Suppressor macrophage (primary cell): ENCODE measurements around the gene FES.
"Not testable (repeated sequence)": the region's sequence is repeated elsewhere in the genome, so short reads cannot be mapped to it uniquely, and the experiment has no call there.

Experiments
- DNase-seq, 4 experiments: peaks; one replicate each; pipeline ENCODE4 v3.0.0-alpha.2; 2020 to 2022

The FES gene

GRCh38 chr15:90892498-90893174 is 8.3 kb downstream of the FES start:
- no peak for DNase-seq

- no peak for DNase-seq
Measured at GRCh38 chr15:90893175-90894090, 9.1 kb downstream of the FES start.

- peak in 3 of 4 experiments; percentile 39 to 48 (median 41) for DNase-seq
Measured at GRCh38 chr15:90895571-90896117, 11.3 kb downstream of the FES start.

DNA sequence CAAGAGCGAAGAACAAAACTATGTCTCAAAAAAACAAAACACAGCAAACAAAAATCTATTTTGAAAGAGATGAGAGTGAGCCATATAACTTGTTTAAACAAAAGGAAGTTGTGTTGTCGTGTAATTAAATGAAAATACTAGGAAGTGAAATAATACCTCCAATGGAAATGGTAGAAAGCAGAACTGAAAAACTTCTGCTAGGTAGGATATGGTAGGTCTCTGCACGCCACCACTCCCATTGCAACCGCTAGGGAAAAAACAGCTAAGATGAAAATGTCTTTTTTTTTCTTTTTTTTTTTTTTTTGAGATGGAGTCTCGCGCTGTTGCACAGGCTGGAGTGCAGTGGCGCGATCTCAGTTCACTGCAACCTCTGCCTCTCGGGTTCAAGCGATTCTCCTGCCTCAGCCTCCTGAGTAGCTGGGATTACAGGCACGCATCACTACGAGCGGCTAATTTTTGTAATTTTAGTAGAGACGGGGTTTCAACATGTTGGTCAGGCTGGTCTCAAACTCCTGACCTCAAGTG is 12.9 kb downstream of the FES start:
- DNase-seq = peak; percentile 20 to 77 (median 64)

GRCh38 chr15:90901175-90902039 is 17.1 kb downstream of the FES start:
- no peak for DNase-seq

- DNase-seq = peak; percentile 90 to 96 (median 94)
Measured at GRCh38 chr15:90902040-90902839, 17.9 kb downstream of the FES start.

- DNase-seq = peak; percentile 78 to 94 (median 88)
Measured at GRCh38 chr15:90902840-90903732, 18.8 kb downstream of the FES start, which contains the start of gene MAN2A2. TSS of gene MAN2A2 (plus strand) at chr15:90903302. CDS start at chr15:90904208, 906 bp downstream.

DNA sequence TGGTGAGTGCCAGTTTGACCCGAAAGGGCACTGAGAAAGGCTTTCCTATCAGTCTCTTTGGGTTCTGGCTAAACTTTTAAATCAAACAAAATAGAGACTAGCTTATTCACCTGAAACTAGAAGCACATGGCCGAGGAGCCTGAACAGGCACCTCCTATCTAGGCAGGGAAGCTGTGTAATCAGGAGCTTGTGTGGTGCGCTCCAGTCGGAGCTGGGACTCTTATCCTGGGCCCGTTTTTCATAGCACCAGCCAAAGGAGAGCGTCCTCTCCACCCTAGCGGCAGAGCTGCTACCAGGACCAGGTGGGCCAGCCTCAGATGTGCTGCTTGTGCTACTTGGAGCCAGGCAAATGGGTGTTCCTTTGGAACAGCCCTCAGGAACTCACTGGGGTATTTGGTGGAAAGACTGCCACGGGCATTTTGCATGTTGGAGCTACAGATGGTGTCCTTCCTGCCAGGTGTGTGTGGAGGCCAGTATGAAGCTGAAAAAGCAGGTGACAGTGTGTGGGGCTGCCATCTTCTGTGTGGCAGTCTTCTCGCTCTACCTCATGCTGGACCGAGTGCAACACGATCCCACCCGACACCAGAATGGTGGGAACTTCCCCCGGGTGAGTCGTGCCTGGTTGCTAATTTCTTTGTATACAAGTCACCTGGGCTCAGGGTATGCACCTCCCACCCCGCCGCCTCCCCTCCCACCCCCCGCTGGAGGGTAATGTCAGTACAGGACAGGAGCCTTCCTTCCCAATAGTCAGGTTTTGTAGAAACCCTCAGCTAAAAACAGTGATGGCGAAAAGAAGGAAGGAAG is 19.6 kb downstream of the FES start:
- no peak for DNase-seq

GRCh38 chr15:90904746-90905145 is 20.4 kb downstream of the FES start:
- no peak for DNase-seq

DNA sequence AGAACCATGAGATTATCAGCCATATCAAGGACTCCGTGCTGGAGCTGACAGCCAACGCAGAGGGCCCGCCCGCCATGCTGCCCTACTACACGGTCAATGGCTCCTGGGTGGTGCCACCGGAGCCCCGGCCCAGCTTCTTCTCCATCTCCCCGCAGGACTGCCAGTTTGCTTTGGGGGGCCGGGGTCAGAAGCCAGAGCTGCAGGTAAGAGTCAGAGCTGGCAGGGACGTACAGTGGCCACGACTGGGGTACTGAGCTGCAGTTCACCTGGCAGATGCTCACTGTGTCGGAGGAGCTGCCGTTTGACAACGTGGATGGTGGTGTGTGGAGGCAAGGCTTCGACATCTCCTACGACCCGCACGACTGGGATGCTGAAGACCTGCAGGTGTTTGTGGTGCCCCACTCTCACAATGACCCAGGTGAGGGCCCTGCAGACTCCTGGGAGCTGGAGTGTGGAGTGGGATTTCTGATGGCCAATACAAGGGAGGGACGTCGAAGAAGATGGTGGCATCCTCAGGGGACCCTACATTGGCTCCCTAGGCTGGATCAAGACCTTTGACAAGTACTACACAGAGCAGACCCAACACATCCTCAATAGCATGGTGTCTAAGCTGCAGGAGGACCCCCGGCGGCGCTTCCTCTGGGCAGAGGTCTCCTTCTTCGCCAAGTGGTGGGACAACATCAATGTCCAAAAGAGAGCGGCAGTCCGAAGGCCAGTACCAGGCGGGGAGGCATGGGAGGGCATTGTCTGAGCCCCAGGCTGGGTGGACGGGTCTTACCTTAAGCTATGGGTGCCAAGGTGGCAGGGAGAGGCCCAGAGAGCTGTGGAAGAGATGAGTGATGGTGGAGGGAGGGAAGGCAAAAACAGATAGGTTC is 21.2 kb downstream of the FES start:
- DNase-seq = no peak

DNA sequence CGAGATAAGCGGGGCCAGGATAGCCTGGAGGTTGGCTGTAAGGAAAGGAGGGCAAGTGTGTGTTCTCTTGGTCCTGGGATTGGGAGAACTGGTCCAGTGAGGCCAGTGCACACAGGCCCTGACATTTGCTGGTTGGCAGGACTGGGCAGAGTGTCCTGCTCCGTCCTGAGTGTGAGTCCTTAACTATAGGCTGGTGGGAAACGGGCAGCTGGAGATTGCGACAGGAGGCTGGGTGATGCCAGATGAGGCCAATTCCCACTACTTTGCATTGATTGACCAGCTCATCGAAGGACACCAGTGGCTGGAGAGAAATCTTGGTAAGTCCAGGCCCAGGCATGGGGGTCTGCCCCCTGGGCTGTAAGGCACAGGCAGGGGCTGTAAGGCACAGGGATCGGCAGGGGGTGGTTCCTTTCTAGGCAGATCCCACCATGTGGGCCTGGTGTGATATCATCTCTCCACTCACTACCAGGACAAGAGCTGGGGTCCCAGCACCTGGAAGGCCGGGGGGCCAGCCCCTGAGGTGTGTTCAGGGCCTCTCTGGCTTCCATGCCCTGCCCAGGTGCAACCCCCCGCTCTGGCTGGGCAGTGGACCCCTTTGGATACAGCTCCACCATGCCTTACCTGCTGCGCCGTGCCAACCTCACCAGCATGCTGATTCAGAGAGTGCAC is 22.0 kb downstream of the FES start:
- DNase-seq = no peak

DNA sequence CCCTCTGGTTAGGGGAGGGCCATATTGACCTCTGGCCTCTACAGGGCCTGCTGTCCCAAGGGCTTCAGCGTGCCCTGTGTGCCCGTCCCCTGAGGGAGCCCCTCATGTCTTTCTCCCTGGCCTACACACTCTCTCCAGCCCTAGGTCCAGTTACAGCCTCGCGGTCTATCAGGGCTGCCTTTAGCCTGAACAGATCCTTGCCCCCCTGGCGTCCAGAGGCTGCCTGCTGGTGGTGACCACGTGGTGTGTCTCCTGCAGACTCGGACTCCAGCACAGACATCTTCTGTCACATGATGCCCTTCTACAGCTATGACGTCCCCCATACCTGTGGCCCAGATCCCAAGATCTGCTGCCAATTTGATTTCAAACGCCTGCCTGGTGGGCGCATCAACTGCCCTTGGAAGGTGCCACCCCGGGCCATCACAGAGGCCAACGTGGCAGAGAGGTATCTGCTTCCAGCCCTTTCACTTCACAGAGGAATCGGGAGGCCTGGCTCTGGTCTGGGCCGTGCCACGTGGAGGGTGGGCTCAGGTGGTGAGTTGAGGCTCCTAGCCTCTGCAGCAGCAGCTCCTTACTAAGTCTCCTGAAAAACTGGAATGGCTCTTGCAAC is 22.9 kb downstream of the FES start:
- DNase-seq = no peak

DNA sequence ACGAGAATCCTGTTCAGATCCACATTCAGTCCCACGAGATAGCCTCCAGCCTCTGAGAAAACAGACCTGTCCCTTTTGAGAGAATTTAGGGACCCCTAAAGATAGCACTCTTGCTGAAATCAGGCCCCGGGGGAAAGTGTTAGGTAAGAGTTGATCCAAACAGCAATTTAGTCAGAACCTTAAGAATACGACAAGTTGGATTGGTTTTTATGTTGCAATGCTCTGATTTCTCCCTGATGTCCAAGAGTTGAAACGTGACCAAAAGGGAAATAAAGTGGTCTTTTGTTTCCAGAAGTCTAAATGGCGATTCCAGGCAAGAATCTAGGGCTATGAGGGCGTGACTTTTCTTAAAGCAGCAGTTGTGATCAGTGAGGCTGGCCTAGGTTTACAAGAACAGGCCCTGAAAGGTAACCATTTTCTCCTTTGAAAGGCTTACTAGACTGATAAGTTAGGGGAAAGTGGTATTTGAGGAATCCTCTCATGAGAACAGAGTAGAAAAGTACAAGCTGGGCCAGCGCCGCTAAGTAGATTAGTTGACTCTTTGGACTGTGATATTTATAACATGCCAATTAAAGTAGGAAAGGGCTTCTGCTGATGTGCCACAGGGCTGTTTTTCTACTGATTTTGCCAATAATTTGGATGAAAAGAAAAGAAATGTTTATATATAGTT is 23.7 kb downstream of the FES start:
- no peak for DNase-seq

DNA sequence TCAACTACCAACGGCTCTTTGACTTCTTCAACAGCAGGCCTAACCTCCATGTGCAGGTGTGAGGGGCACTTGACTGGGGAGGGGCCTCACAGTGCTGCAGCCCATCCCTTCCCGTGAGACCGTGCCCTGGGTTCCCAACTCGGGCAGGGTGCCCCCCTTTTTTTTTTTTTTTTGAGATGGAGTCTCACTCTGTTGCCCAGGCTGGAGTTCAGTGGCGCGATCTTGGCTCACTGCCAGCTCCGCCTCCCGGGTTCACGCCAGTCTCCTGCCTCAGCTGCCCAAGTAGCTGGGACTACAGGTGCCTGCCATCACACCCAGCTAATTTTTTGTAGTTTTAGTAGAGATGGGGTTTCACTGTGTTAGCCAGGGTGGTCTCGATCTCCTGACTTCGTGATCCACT is 25.1 kb downstream of the FES start:
- not testable (repeated sequence) for DNase-seq

- no peak for DNase-seq
Measured at GRCh38 chr15:90909976-90910375, 25.7 kb downstream of the FES start.

- DNase-seq = no peak
Measured at GRCh38 chr15:90910441-90911301, 26.4 kb downstream of the FES start.
